ENCODE results near the gene BOLA2. TPM values are rescaled to one million over a fixed set of nuclear protein-coding genes. Genes with fewer than 3 reads are reported as not detected.
"Not testable (repeated sequence)": the region's sequence is repeated elsewhere in the genome, so short reads cannot be mapped to it uniquely, and the experiment has no call there.

The BOLA2 gene
- 19.3 and 25.3 TPM in 2 replicates for polyA plus RNA-seq (2011; rRNA removed)
- 96.6 and 125 TPM in 2 replicates for polyA plus RNA-seq (2012; cell fraction: cytosol; rRNA removed)
- polyA plus RNA-seq (2012; cell fraction: nucleus; rRNA removed) = 50.2 and 67.2 TPM in 2 replicates
- polyA plus RNA-seq (2017; fragmentation: RNase III; extraction: RNeasy Plus Mini Kit Qiagen cat#74134 plus additional on column Dnase treatment) = 11.5 to 12.5 TPM (median 11.6 TPM) in 3 replicates
- polyA minus RNA-seq (2011; rRNA and poly(A)+ RNA removed) = 4.1 and 7.9 TPM in 2 replicates

DNA sequence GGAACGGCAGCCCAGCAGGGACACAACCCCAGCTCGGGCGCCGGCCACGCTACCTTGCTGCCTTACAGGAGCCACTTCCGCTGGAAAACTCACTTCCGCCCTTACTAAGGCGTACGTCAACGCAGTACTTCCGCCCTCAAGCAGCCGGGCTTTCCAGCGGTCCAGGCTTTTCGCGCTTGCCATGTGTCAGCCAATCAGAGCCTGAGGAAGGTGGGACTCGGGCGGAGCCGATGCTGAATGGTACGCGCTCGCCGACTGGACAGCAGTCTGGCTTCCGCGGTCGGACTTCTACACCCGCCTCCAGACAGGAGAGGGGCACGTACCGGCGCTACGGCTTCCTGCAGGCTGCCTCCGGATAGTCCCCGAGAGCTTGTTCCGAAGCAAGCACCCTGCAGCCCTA lies at the start of gene BOLA2, which contains the start of gene SLX1B:
BOLA2 (minus strand) TSS at position 83 of the 400 bp plus-strand sequence. CDS start 98 bp downstream, outside the sequence.
SLX1B (plus strand) TSS at position 265 of the 400 bp plus-strand sequence.
- H3K4me1 ChIP-seq; DNase-seq (ENCODE audit: low read depth in 1 of 2, low spot score in 1 of 2); H3K27ac ChIP-seq; H3K4me2 ChIP-seq; H3K4me3 ChIP-seq; H3K9me3 ChIP-seq; POLR2A ChIA-PET; CTCF ChIA-PET: not testable (repeated sequence)
- peak; percentile 97 for FAIRE-seq
- no CpG with 5 or more reads among the region's 33 CpGs for WGBS (ENCODE audit: missing lambda C conversion rate)
- peak; percentile 89 to 96 for ATAC-seq

DNA sequence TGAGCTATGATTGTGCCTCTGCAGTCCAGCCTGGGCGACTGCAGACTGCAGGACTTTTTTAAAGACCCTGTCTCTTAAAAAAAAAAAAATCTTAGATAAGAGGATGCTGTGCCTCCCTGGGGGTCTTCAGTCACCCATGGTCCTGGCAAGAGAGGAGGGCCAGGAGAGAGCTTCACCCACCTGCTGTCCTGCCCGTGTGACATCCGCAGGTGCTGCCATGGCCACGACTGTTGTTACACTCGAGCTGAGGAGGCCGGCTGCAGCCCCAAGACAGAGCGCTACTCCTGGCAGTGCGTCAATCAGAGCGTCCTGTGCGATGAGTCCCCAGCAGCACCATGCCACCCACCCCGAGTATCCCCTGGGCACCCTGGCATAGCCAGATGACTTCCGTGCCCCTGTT lies 28.1 kb upstream of the BOLA2 start:
- CTCF ChIA-PET; H3K4me3 ChIP-seq; H3K27ac ChIP-seq; H3K4me2 ChIP-seq; FAIRE-seq; H3K4me1 ChIP-seq; ATAC-seq; H3K9me3 ChIP-seq; POLR2A ChIA-PET; DNase-seq (ENCODE audit: low read depth in 1 of 2, low spot score in 1 of 2): not testable (repeated sequence)
- WGBS (ENCODE audit: missing lambda C conversion rate) = 83% methylated on average over 8 of the region's 12 CpGs

DNA sequence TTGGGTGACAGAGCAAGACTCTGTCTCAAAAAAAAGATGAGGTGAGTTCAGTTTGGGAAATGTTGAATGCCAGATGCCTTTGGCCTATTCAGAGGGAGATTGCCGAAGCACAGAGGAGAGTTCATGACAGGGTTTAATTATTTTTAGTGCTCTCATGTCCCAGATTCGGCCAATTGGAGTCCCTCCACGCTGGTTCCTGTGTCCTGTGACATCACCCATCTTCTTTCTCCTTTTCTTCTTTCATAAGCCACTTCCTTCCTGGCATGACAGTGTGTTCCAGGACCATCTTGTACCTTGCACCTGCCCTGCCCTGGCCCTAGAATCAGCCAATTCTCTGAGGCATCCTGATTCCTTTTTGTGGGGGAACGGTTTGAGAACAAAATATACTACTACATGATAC lies 17.9 kb upstream of the BOLA2 start:
- no CpG with 5 or more reads among the region's 4 CpGs for WGBS (ENCODE audit: missing lambda C conversion rate)
- POLR2A ChIA-PET; H3K4me2 ChIP-seq; DNase-seq (ENCODE audit: low read depth in 1 of 2, low spot score in 1 of 2); CTCF ChIA-PET; H3K4me1 ChIP-seq; ATAC-seq; FAIRE-seq; H3K4me3 ChIP-seq; H3K9me3 ChIP-seq; H3K27ac ChIP-seq: not testable (repeated sequence)

DNA sequence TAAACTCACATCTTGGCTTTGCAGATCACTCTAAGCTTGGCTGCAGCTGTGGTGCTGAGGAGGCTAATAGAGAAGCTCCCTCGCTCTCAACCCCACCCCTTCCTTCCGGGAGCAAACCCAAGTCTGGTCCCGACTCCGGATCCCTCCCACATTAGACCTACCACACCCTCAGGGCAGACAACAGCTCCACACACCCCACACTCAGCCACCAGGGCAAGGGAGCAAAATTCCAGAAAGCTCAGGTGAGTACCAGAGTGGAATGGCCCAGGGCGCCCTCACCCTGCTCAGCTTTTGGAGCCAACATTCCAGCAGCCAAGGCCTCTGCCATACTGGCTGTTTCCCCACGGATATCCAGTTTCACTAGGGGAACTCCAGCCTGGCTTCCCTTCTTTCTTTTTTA lies 15.5 kb upstream of the BOLA2 start:
- H3K4me3 ChIP-seq; DNase-seq (ENCODE audit: low read depth in 1 of 2, low spot score in 1 of 2); H3K4me1 ChIP-seq; CTCF ChIA-PET; H3K4me2 ChIP-seq; FAIRE-seq; POLR2A ChIA-PET; H3K9me3 ChIP-seq: not testable (repeated sequence)
- H3K27ac ChIP-seq = peak overlapping the region in 1 of 2 experiments; percentile 64; a peak in 1 of 6 replicates
- peak in 1 of 2 experiments; percentile 13; a peak in 3 of 6 replicates for ATAC-seq
- 42% methylated on average over 6 of the region's 6 CpGs for WGBS (ENCODE audit: missing lambda C conversion rate)

DNA sequence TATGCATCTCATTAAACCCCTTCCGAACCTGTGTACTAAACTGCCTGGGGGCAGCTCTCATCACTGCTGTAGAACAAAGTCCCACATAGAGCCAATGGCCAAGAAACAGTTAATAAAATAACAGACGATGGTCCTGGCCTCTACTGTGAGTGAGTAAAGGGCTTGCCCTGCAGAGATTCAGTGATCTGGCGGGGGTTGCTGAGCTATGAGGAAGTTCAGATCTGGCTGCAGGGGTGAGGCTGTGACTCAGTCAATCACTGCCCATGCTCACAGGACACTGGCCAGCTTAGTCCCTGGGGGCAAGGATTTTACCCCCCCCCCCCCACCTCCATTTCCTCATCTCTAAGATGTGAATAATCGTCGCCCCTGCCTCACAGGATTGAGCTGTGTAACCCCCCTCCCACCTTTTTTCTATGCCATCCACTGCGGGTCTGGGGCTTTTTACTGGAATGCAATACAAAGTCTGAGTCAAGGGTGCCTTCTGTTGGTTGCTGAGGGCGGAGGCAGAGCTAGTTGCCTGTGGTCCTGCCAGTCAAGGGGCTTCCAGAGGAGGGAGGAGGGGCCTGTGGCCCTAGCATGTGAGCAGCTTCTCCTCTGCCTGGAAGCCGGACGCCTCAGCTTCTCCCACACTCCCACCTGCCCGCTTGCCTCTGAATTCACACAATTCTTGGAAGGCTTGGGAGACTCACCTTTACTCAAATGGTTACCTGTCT lies 13.7 kb upstream of the BOLA2 start:
- H3K4me3 ChIP-seq; DNase-seq (ENCODE audit: low read depth in 1 of 2, low spot score in 1 of 2); H3K4me1 ChIP-seq; H3K27ac ChIP-seq; H3K4me2 ChIP-seq; FAIRE-seq; POLR2A ChIA-PET; CTCF ChIA-PET; H3K9me3 ChIP-seq: not testable (repeated sequence)
- peak; percentile 75 to 81 for ATAC-seq
- 83% methylated on average over 1 of the region's 10 CpGs for WGBS (ENCODE audit: missing lambda C conversion rate)

DNA sequence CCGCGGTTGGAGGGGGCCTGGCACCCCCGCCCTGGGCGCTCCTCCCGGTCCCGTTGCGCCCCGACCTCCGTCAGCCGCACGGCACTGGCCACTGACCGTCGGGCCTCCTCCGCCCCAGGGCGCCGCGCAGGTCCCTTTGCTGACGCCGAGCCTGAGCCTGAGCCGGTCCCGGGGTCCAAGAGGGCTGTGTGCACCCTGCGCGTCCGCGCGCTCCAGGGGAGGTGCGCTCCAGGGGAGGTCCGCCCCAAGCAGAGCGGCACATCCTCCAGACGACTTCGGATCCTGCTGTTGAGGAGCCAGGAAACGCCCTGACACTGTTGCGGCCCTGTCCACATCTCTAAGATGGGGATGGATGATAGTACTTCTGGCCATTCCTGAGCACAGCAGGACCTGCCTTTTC lies 12.8 kb upstream of the BOLA2 start:
- H3K27ac ChIP-seq; H3K4me3 ChIP-seq; DNase-seq (ENCODE audit: low read depth in 1 of 2, low spot score in 1 of 2); FAIRE-seq; POLR2A ChIA-PET; H3K4me2 ChIP-seq; CTCF ChIA-PET; H3K4me1 ChIP-seq; H3K9me3 ChIP-seq: not testable (repeated sequence)
- WGBS (ENCODE audit: missing lambda C conversion rate) = no CpG with 5 or more reads among the region's 33 CpGs
- ATAC-seq = peak; percentile 56 to 67

DNA sequence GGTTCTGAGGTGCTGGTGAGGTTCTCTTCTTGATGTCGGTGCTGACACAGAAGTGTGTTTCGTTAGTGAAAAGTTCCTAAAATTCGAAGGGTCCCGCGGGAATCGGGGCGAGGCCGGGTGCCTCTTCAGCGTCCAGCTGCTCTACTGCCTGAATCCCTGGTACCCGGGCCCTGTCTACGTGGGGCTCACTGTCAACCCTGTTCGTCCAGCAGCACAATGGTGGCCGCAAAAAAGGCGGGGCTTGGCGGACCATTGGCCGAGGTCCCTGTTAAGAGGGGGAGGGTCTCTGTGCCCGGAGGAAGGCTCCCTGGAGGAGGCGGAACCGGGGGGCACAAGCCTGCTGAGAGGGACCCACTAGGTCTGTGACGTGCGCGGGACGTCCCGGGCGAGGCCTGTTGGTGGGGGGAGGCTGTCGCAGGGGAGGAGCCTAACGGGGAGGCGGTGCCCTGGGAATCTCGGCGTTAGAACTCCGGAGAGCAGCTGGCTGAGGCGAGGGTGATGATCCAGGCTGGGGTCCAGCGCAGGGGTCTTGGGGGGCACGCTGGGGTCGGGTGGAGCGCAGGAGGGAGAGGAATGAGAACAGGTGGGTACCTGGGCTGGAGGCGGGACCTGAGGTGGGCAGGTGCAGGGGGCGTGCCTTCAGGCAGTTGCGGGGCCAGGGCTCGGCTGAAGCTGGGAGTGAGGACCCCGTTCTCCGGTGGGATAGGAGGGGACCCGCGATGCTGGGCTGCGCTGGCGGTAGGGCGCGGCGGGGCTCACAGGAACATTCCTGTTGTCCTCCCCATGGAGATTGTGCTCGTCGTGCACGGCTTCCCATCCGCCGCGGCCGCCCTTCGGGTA lies 12.1 kb upstream of the BOLA2 start:
- WGBS (ENCODE audit: missing lambda C conversion rate) = no CpG with 5 or more reads among the region's 57 CpGs
- POLR2A ChIA-PET; H3K4me2 ChIP-seq; H3K4me1 ChIP-seq; H3K9me3 ChIP-seq; CTCF ChIA-PET; FAIRE-seq; H3K27ac ChIP-seq; DNase-seq (ENCODE audit: low read depth in 1 of 2, low spot score in 1 of 2); H3K4me3 ChIP-seq: not testable (repeated sequence)
- ATAC-seq = peak; percentile 62 to 71

DNA sequence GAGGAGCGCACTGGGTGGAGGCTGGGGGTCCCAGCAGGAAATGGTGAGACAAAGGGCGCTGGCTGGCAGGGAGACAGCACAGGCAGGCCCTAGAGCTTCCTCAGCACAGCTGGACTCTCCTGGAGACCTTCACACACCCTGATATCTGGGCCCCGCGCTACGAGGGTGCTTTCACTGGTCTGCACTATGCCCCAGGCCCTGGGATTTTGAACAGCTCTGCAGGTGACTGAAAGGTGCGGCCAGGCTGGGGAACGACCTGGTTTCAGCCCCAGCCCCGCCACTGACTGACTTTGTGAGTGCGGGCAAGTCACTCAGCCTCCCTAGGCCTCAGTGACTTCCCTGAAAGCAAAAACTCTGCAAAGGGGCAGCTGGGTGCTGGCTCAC lies 6.5 kb upstream of the BOLA2 start:
- no CpG with 5 or more reads among the region's 9 CpGs for WGBS (ENCODE audit: missing lambda C conversion rate)
- H3K4me3 ChIP-seq; POLR2A ChIA-PET; H3K27ac ChIP-seq; H3K9me3 ChIP-seq; DNase-seq (ENCODE audit: low read depth in 1 of 2, low spot score in 1 of 2); FAIRE-seq; H3K4me2 ChIP-seq; CTCF ChIA-PET; H3K4me1 ChIP-seq: not testable (repeated sequence)
- ATAC-seq = peak; percentile 16 to 35; a peak in 5 of 6 replicates

DNA sequence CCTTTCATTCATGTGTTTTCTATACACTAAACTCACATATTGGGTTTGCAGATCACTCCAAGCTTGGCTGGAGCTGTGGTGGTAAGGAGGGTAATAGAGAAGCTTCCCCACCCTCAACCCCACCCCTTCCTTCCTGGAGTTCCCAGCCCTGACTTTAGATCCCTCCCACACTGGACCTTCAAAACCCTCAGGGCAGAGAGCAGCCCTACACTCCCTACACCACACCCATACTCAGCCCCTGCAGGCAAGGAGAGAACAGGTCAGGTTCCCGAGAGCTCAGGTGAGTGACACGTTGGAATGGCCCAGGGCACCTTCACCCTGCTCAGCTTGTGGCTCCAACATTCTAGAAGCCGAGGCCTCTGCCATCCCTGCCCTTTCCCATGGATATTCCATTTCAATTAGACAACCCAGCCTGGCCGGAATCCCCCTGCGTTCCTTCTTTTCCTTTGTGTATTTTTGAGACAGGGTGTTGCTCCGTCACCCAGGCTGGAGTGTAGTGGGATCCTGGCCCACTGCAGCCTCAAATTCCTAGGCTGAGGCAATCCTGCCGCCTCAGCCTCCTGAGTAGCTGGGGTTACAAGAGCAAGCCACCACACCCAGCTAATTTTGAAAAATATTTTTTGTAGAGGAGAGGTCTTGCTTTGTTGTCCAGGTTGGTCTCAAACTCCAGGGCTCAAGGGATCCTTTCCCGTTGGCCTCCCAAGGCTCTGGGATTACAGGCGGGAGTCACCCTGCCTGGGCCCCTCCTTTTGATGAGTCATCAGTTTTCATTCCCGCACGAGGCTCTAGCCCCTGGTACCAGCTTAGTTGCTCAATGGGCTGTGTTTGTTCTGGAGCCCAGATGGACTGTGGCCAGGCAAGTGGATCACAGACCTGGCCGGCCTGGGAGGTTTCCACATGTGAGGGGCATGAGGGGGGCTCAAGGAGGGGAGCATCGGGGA lies 5.8 kb upstream of the BOLA2 start, which contains the start of gene SULT1A4:
SULT1A4 (plus strand) TSS at position 208 of the 941 bp plus-strand sequence. CDS start 1,473 bp downstream, outside the sequence.
- FAIRE-seq; POLR2A ChIA-PET; H3K4me3 ChIP-seq; DNase-seq (ENCODE audit: low read depth in 1 of 2, low spot score in 1 of 2); CTCF ChIA-PET; H3K27ac ChIP-seq; H3K4me1 ChIP-seq; H3K9me3 ChIP-seq; H3K4me2 ChIP-seq: not testable (repeated sequence)
- ATAC-seq = peak; percentile 72 to 74
- no CpG with 5 or more reads among the region's 13 CpGs for WGBS (ENCODE audit: missing lambda C conversion rate)

DNA sequence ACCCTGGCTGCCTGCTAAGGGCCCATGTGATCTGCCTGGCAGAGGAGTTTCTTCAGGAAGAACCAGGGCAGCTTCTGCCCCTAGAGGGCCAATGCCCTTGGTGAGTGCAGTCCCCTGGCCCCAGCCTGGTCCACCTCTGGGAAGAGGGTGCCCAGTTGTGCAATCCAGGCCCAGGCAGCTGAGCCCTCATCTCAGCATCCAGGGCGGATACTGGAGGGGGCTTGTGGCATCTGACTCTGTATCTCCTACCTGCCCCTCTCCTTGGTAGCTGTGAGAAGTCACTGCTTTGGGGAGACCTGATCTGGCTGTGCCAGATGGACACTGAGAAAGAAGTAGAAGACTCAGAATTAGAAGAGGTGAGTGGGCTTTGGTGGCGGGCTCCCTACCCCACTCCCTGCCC lies 3.5 kb upstream of the BOLA2 start:
- POLR2A ChIA-PET; FAIRE-seq; CTCF ChIA-PET; H3K4me2 ChIP-seq; DNase-seq (ENCODE audit: low read depth in 1 of 2, low spot score in 1 of 2); ATAC-seq; H3K27ac ChIP-seq; H3K4me1 ChIP-seq; H3K9me3 ChIP-seq; H3K4me3 ChIP-seq: not testable (repeated sequence)
- 90% methylated on average over 1 of the region's 2 CpGs for WGBS (ENCODE audit: missing lambda C conversion rate)
